HEK293 (cell line): ENCODE data around the gene MCRIP2.
A peak's percentile ranks its signal among the peaks of the same experiment; 100 is the strongest.

ENCODE experiments used
- ATF2 ChIP-seq: fragments of 450-650 bp; formaldehyde crosslinking; IDR thresholded peaks from 2 replicates; pipeline ENCODE4 v1.5.1; 2016; ENCODE audit warnings: missing biosample characterization, missing genetic modification characterization, low read depth
- FEZF1 ChIP-seq: fragments of 450-650 bp; formaldehyde crosslinking; IDR thresholded peaks from 2 replicates; pipeline ENCODE4 v1.5.1; 2016; ENCODE audit warnings: missing biosample characterization, missing genetic modification characterization
- GLIS1 ChIP-seq: fragments of 450-650 bp; formaldehyde crosslinking; IDR thresholded peaks from 2 replicates; pipeline ENCODE4 v1.5.1; 2016; ENCODE audit warnings: missing biosample characterization, missing genetic modification characterization
- INSM2 ChIP-seq: fragments of 450-650 bp; formaldehyde crosslinking; IDR thresholded peaks from 2 replicates; pipeline ENCODE4 v1.5.1; 2016; ENCODE audit warnings: missing biosample characterization, missing genetic modification characterization
- KLF1 ChIP-seq: fragments of 450-650 bp; formaldehyde crosslinking; IDR thresholded peaks from 2 replicates; pipeline ENCODE4 v1.5.1; 2016; ENCODE audit warnings: missing biosample characterization, missing genetic modification characterization
- PRDM2 ChIP-seq: fragments of 450-650 bp; formaldehyde crosslinking; IDR thresholded peaks from 2 replicates; pipeline ENCODE4 v1.5.1; 2016; ENCODE audit warnings: missing biosample characterization, missing genetic modification characterization, borderline replicate concordance
- SCRT1 ChIP-seq: fragments of 450-650 bp; formaldehyde crosslinking; IDR thresholded peaks from 2 replicates; pipeline ENCODE4 v1.5.1; 2016; ENCODE audit warnings: missing biosample characterization, missing genetic modification characterization, borderline replicate concordance
- SCRT2 ChIP-seq: fragments of 450-650 bp; formaldehyde crosslinking; IDR thresholded peaks from 2 replicates; pipeline ENCODE4 v1.5.1; 2016; ENCODE audit warnings: missing biosample characterization, missing genetic modification characterization
- SP7 ChIP-seq: fragments of 450-650 bp; formaldehyde crosslinking; IDR thresholded peaks from 2 replicates; pipeline ENCODE4 v1.5.1; 2016; ENCODE audit warnings: missing biosample characterization, missing genetic modification characterization
- ZBTB44 ChIP-seq: fragments of 450-650 bp; IDR thresholded peaks from 2 replicates; pipeline ENCODE4 v1.5.1; 2018; ENCODE audit warnings: missing biosample characterization, mild to moderate bottlenecking, missing genetic modification characterization
- ZNF169 ChIP-seq: fragments of 450-650 bp; formaldehyde crosslinking; IDR thresholded peaks from 2 replicates; pipeline ENCODE4 v1.5.1; 2016; ENCODE audit warnings: missing biosample characterization, missing genetic modification characterization
- ZNF174 ChIP-seq: fragments of 450-650 bp; formaldehyde crosslinking; IDR thresholded peaks from 2 replicates; pipeline ENCODE4 v1.5.0; 2017; ENCODE audit warnings: missing biosample characterization, mild to moderate bottlenecking, missing genetic modification characterization
- ZNF19 ChIP-seq: fragments of 450-650 bp; formaldehyde crosslinking; IDR thresholded peaks from 2 replicates; pipeline ENCODE4; 2016; ENCODE audit warnings: missing biosample characterization, missing genetic modification characterization, low read depth
- ZNF2 ChIP-seq: fragments of 450-650 bp; formaldehyde crosslinking; IDR thresholded peaks from 2 replicates; pipeline ENCODE4 v1.5.1; 2016; ENCODE audit warnings: missing biosample characterization, missing genetic modification characterization
- ZNF274 ChIP-seq, 2 experiments: fragments of 200-500 bp in 1 of 2; fragments of 450-650 bp in 1 of 2; sonication (Bioruptor generic) in 1 of 2; formaldehyde crosslinking in 1 of 2; IDR thresholded peaks; 2 replicates each; pipeline versions ENCODE4 v1.5.1 to v1.6.1; 2014 to 2016; ENCODE audit warnings: borderline replicate concordance in 1 of 2, inconsistent platforms in 1 of 2, low read length in 1 of 2, missing biosample characterization in 1 of 2, missing genetic modification characterization in 1 of 2
- ZNF292 ChIP-seq: fragments of 450-650 bp; formaldehyde crosslinking; IDR thresholded peaks from 2 replicates; pipeline ENCODE4 v1.5.1; 2016; ENCODE audit warnings: low read depth, missing biosample characterization, missing genetic modification characterization, borderline replicate concordance
- ZNF324 ChIP-seq: fragments of 450-650 bp; formaldehyde crosslinking; IDR thresholded peaks from 2 replicates; pipeline ENCODE4 v1.5.1; 2016; ENCODE audit warnings: missing biosample characterization, missing genetic modification characterization
- ZNF354C ChIP-seq: fragments of 450-650 bp; formaldehyde crosslinking; IDR thresholded peaks from 2 replicates; pipeline ENCODE4 v1.5.1; 2016; ENCODE audit warnings: missing biosample characterization, missing genetic modification characterization, low read depth, borderline replicate concordance
- ZNF529 ChIP-seq: fragments of 450-650 bp; formaldehyde crosslinking; IDR thresholded peaks from 2 replicates; pipeline ENCODE4 v1.5.1; 2017; ENCODE audit warnings: missing genetic modification characterization, missing biosample characterization; ENCODE audit not compliant: insufficient replicate concordance
- ZNF560 ChIP-seq: fragments of 450-650 bp; formaldehyde crosslinking; IDR thresholded peaks from 2 replicates; pipeline ENCODE4 v1.5.1; 2017; ENCODE audit warnings: missing biosample characterization, missing genetic modification characterization, borderline replicate concordance
- ZNF670 ChIP-seq: fragments of 450-650 bp; formaldehyde crosslinking; IDR thresholded peaks from 2 replicates; pipeline ENCODE4 v1.5.1; 2016; ENCODE audit warnings: missing biosample characterization, missing genetic modification characterization, low read depth
- ZNF677 ChIP-seq: fragments of 450-650 bp; IDR thresholded peaks from 2 replicates; pipeline ENCODE4 v1.5.0; 2018; ENCODE audit warnings: missing biosample characterization, mild to moderate bottlenecking, missing genetic modification characterization, moderate library complexity
- ZNF776 ChIP-seq: fragments of 450-650 bp; formaldehyde crosslinking; IDR thresholded peaks from 2 replicates; pipeline ENCODE4 v1.5.0; 2017; ENCODE audit warnings: missing biosample characterization, missing genetic modification characterization, borderline replicate concordance
- ZNF777 ChIP-seq: fragments of 450-650 bp; formaldehyde crosslinking; IDR thresholded peaks from 2 replicates; pipeline ENCODE4 v1.5.1; 2017; ENCODE audit warnings: missing biosample characterization, missing genetic modification characterization, borderline replicate concordance
- ZNF837 ChIP-seq: fragments of 450-650 bp; formaldehyde crosslinking; IDR thresholded peaks from 2 replicates; pipeline ENCODE4 v1.5.1; 2016; ENCODE audit warnings: missing biosample characterization, missing genetic modification characterization
- ZSCAN16 ChIP-seq: fragments of 450-650 bp; formaldehyde crosslinking; IDR thresholded peaks from 2 replicates; pipeline ENCODE4 v1.5.1; 2016; ENCODE audit warnings: missing biosample characterization, missing genetic modification characterization
- ZXDB ChIP-seq: fragments of 450-650 bp; formaldehyde crosslinking; IDR thresholded peaks from 2 replicates; pipeline ENCODE4 v1.5.1; 2016; ENCODE audit warnings: missing biosample characterization, missing genetic modification characterization

Gene MCRIP2

GRCh38 chr16:648071-648780 lies 6.6 kb downstream of the MCRIP2 start (continued):
- TF ChIP-seq ZBTB44 (no peak), ZNF274 (IDR thresholded peaks at IDR 0.05; ENCODE audit: low read length) (no peak), ZNF274 (tag by site-specific recombination; IDR thresholded peaks at IDR 0.05; ENCODE audit: borderline replicate concordance) (no peak), ZNF324 (tag by site-specific recombination) (no peak; the same call in 1 of the 2 replicates), ZNF837 (tag by site-specific recombination) (0 out of 2 replicates have a peak, but pooled peaks have one; percentile 32), ZNF677 (tag by site-specific recombination) (no peak), ZNF292 (tag by site-specific recombination) (no peak), ZNF19 (tag by site-specific recombination) (no peak), FEZF1 (tag by site-specific recombination) (no peak), ZNF776 (tag by site-specific recombination) (no peak), ZNF169 (no peak), SCRT2 (tag by site-specific recombination) (peak; percentile 85), GLIS1 (peak; percentile 74), ATF2 (tag by site-specific recombination) (no peak), ZNF354C (tag by site-specific recombination) (no peak), ZNF2 (tag by site-specific recombination) (peak; percentile 84), ZNF777 (tag by site-specific recombination) (no peak), INSM2 (tag by site-specific recombination) (no peak; the same call in 1 of the 2 replicates), ZNF560 (tag by site-specific recombination) (no peak), SP7 (no peak; the same call in 1 of the 2 replicates), ZSCAN16 (no peak), KLF1 (tag by site-specific recombination) (peak; percentile 60), ZNF529 (tag by site-specific recombination) (no peak), ZNF174 (tag by site-specific recombination) (no peak), ZXDB (tag by site-specific recombination) (no peak; the same call in 1 of the 2 replicates), PRDM2 (tag by site-specific recombination) (no peak), SCRT1 (tag by site-specific recombination) (peak; percentile 25; the same call in 1 of the 2 replicates), ZNF670 (tag by site-specific recombination) (no peak)
